Stimulated activated CD8-positive, alpha-beta memory T cell treated with anti-CD3 and anti-CD28 coated beads, Interleukin-12 subunit alpha, Interleukin-12 subunit beta, amount 100 ng/mL, for 24 hours (primary cell): ENCODE measurements around the gene IL20RB.
"Not testable (repeated sequence)": the region's sequence is repeated elsewhere in the genome, so short reads cannot be mapped to it uniquely, and the experiment has no call there.

Experiments
- DNase-seq: peaks from one replicate; pipeline ENCODE4 v3.0.0-alpha.2; 2020; ENCODE audit errors: extremely low read depth

The IL20RB gene

DNA sequence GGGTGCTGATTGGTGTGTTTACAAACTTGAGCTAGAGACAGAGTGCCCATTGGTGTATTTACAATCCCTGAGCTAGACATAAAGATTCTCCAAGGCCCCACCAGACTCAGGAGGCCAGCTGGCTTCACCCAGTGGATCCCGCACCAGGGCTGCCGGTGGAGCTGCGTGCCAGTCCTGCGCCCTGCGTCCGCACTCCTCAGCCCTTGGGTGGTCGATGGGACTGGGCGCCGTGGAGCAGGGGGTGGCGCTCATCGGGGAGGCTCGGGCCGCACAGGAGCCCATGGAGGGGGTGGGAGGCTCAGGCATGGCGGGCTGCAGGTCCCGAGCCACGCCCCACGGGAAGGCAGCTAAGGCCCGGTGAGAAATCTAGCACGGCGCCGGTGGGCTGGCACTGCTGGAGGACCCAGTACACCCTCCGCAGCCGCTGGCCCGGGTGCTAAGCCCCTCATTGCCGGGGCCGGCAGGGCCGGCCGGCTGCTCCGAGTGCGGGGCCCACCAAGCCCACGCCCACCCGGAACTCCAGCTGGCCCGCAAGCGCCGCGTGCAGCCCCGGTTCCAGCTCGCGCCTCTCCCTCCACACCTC lies 29.7 kb downstream of the IL20RB start:
- DNase-seq = not testable (repeated sequence)

DNA sequence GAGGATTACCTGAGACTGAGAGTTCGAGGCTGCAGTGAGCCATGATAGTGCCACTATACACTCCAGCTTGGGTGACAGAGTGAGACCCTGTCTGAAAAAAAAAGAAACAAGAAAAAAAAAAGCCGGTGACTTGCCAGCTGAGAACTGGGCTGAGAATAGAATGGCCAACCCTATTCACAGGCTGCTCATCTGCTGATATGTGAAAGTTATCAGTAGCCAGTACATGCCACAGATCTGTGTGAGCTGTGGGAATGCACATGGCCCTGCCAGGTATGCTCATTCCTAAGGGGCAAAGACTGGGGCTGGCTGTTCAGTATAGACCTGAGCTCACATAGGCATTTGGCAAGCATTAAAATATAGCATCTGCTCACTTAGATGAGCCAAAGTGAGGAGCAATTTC lies 30.9 kb downstream of the IL20RB start:
- no peak for DNase-seq

DNA sequence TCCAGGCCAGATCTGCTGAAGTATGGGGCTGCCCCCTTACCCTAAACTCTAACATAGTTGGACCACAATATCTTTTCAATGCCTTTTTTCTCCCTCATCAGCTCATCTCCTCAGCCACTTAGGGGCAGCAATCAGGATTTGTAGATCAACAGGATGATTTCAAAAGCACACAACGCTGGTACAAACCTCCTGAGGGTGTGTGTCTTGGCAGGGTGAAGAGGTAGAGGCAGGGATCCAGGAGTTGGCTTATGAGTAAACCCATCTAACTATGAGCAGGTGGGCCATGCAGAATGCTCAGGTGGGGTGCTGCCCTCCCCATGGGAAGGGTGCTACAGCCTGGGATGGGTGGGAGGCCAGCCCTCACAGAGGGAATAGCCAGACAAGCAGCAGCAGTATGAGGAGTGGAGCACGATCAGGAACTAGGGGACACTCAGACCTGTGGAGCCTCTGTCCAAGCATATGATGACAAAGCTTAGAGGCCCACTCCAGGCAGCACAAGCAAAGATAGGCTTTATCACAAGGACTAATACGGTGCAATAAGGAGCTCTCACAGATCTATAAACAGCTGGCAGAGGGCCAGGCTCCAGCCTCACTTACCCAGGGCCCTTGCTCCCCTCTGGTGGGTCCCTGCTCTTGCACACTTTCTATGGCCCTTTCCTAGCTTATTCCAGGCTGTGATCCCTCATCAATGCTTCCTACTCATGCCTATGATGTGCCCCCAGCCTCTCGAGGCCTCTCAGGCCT lies 32.2 kb downstream of the IL20RB start:
- DNase-seq = no peak

DNA sequence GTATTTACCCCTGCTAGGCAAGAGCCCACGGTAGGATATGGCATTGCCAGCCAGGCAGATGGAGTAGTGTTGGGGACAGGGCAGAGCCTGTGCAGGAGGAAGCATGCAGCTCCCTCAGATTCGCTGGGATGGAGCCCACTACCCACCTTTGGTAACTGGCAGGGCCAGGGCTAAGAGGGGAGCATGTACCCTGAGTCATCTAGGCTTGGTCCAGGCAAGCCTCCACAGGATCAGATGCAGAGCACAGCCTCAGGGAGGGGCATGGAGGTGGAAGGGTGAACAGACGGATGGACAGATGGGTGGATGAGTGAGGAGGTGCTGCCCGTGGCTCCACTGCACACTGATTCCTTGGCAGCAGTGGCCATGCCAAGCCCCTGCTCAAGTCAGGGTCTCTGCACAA lies 33.0 kb downstream of the IL20RB start:
- DNase-seq = no peak

DNA sequence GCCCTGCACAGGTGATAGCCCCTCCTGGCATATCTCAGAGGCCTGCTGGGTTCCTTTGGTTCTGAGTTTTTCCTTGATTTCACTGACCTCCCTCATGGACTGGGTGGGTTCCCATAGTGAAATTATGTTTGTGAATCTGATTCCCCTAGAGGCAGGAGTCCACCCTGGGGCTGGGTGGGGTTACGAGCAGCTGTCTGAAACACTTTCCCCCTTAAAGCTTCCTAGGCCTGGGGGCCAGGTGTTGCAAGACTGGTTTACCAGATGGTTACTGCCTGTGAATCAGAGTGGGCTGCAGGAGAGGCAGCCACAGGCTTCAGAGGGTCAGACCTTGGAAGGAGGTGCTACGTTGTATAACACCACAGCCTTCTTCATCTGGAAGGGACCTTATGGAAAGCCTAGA lies 34.3 kb downstream of the IL20RB start:
- no peak for DNase-seq

DNA sequence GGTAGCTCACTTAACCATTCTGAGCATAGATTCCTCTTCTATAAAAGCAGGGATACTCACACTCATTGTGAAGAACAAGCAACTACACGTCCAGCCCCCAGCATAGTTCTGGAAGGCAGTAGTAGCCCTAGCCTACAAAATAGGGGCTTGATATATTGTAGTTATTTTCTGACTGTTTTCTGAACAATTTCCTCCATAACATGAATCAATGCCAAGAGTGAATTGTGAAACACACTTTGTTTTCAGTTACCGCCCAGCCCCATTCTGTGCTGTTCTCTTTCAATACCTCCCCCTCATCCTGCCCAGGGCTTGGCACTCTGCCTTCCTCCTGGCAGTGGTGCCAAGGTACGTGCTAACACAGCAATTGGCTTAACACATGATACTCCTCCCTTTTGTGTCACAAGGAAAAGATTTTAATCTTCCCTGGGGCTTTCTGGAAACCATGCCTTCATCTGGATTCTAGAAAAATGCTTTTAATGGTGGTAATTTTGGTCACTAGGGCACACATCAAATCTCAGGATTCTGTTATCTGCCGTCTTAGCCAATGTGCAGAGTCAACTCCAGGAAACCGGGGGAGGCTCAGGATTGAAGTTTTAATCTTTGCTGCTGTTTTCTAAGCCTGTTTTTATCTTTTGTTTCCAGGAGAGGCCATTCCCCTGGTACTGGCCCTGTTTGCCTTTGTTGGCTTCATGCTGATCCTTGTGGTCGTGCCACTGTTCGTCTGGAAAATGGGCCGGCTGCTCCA lies 37.2 kb downstream of the IL20RB start:
- no peak for DNase-seq

DNA sequence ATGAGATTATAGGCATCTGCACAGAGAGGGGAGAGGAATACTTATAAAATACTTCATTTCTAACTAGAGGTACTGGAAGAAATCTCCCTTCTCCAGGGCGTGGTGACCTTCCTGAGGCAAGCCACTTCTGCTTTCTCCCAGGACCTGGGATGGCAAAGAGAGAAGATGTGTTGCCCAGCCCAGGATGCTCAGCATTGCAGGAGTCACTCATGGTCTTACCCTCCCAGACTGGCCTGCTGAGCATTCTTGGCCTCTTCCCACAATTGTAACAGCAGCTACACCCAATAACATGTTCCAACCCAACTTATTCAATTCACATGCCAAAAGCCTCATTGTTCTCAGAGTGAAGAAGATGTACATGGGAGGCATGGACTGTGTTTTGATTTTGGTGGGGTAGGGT lies 37.9 kb downstream of the IL20RB start:
- no peak for DNase-seq

DNA sequence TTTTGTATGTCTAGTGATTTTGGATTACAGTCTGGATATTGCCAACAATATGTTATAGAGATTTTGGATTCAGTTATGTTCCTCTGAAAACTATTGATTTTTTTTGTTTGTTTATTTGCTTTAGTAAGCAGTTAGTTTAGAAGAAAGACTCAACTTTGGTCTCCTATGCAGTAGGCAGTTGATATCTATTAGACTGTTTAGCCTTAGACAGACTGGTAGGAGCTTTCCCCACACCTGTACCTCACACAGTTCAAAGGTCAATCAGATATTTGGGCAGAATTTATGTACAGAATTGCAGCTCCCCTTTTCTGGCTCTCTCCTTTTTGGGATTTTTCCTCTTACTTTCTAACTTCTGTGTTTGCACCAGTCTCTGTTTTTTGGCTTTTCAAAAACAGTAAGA lies 42.3 kb downstream of the IL20RB start:
- DNase-seq = no peak

DNA sequence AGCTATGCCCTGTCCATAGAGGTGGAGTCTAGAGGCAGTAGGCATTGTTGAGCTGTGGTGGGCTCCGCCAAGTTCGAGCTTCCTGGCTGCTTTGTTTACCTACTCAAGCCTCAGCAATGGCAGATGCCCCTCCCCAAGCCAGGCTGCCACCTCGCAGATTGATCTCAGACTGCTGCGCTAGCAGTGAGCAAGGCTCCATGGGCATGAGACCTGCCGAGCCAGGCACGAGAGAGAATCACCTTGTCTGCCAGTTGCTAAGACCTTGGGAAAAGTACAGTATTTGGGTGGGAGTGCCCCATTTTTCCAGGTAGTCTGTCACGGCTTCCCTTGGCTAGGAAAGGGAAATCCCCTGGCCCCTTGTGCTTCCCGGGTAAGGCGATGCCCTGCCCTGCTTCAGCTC lies 49.6 kb downstream of the IL20RB start:
- not testable (repeated sequence) for DNase-seq

DNA sequence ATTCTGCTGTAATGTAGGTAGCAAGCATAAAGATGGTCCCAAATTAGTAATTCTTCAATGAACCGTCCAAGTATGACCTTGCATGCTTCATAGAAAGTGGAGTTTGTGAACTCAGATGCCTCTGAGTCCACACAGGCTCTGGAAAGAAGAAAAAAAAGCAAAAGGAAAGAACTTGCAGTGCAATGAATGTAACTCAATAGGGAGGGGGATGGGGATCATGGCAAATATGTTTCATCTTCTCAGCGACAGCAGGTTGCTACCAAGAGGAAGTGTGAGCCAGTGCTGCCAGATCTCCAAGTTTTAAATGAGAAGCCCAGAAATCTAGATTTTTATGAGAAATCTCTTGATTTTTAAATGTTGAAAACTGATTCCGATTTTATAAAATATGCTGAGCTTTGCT lies 50.3 kb downstream of the IL20RB start:
- DNase-seq = no peak

DNA sequence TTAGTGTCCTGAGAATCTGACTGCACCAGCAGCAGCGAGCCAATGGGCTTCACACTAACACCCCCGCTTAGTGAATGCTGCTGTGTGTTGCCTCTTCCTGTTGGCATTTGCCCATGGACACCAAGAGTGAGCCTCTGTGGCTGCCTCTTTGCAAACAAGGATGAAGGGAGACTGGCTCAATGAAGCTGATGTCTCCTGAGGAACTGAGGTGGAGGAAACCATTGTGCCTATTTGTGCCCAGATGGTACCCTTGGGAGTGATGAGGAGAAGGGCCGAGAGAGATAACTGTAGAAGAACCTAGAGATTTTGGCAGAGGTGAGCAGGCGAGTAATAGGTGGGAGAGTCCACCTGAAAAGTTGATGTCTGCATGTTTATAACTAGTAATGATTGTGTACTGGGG lies 51.2 kb downstream of the IL20RB start:
- no peak for DNase-seq

DNA sequence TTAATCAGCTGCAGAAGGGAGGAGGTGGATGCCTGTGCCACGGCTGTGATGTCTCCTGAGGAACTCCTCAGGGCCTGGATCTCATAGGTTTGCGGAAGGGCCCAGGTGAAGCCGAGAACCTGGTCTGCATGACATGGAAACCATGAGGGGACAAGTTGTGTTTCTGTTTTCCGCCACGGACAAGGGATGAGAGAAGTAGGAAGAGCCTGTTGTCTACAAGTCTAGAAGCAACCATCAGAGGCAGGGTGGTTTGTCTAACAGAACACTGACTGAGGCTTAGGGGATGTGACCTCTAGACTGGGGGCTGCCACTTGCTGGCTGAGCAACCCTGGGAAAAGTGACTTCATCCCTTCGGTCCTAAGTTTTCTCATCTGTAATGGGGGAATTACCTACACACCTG lies 52.4 kb downstream of the IL20RB start:
- no peak for DNase-seq

DNA sequence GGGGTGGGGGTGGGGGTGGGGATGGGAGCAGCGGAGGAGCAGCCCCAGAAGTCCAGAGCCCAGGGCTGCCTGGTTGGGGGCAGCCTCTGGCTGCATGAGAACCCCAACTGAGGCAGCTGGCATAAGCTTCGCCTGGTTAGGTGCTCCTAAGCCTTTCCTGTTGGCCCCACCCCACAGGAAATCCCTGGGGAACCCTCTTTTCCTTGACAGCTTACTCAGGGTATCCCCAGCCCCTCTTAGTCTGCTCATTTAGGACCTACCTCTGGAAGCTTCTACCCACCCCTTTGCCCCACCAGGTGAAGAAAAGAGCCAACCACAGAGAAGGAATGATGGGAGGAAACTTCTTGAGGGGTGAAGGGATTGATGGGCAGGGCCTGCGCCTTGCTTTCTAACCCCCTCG lies 53.4 kb downstream of the IL20RB start:
- no peak for DNase-seq

DNA sequence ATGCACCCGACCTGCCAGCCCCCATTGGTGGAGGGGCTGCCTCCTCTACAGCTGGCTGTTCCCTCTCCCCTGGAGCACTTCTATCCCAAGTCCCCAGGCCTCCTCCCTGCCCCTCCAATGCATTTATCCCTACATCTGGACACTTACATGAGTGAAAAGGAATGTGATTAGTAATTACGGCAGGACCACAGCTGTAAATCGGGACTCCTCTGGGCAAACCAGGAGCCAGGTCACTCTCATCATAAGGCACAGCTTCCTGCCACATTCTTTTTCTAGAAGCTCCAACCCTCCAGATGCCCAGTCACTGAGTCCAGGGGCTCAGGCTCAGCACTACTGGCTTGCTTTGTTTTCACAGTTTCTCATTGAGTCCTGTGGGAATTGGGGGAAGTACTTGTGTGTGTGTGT lies 54.3 kb downstream of the IL20RB start:
- DNase-seq = no peak

DNA sequence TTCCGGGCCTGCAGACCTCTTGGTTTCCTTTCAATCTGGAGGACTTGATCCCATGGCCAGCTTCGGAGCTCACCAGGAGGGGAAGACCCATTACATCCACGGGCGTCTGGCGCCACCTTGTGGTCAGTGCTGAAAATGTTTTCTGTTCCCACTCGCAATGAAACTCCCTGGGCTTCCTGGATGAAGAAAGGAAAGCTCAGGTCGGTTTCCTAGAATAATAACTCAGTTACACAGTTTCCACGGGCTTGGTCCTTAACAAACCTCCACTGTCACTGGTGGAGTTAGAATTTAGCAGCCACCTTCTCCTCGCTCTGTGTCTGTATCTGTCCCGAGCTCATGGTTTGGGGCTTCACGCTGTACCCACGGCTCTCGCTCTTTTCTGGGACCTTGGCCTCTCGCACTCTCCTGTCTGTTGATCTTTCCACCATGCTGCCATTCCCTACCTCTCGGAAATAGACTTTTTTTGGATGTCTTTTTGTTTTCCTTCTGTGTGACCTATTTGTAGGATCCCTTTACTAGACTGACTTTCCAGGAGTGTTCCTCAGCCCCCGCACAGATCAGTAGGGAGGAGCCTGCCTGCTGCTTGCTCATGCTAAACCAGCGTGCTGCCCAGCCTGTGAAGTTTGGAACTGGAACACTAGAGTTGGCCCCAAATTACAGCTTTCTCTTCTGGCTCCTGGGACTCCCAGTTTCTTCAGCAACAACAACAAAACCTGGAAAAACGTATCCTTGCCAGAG lies 56.3 kb downstream of the IL20RB start:
- peak; percentile 55 for DNase-seq

DNA sequence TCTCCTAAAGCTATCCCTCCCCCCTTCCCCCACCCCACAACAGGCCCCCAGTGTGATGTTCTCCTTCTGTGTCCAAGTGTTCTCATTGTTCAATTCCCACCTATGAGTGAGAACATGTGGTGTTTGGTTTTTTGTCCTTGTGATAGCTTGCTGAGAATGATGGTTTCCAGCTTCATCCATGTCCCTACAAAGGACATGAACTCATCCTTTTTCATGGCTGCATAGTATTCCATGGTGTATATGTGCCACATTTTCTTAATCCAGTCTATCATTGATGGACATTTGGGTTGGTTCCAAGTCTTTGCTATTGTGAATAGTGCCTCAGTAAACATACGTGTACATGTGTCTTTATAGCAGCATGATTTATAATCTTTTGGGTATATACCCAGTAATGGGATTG lies 59.5 kb downstream of the IL20RB start:
- not testable (repeated sequence) for DNase-seq

DNA sequence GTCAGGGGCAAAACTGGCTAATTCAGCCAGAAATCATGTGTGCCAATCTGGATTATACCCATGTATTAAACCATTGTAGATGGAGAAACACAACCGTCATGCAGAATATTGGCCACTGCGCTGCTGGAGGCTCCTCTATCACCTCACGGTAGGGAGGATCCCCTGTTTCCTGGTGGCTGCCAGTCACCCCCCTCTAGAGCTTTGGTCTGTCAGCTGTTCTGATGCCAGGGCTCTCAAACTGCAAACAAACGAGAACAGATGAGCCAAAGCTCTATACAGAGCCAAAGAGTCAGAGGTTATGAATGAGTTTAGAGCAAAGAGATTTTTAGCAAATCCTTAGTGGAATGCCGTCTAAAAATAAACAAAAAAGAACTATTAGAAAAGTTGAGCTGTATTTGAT lies 62.5 kb downstream of the IL20RB start:
- no peak for DNase-seq

DNA sequence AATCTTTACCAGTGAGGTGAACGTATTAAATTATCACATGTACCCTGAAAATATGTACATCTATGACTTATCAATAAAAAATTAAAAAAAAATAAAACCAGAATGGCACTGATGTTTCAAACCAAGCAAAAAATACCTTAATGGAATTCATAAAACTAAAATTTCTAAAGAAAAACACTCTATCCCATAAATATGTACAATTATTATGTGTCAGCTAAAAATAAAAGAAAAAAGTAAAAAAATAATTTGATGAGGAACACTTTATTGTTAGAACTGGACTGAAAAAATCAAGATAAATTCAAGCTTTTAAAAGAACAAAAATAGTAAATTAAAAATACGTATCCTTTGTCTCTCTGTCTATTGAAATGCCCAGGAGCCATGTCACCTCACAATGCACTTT lies 63.1 kb downstream of the IL20RB start:
- no peak for DNase-seq

DNA sequence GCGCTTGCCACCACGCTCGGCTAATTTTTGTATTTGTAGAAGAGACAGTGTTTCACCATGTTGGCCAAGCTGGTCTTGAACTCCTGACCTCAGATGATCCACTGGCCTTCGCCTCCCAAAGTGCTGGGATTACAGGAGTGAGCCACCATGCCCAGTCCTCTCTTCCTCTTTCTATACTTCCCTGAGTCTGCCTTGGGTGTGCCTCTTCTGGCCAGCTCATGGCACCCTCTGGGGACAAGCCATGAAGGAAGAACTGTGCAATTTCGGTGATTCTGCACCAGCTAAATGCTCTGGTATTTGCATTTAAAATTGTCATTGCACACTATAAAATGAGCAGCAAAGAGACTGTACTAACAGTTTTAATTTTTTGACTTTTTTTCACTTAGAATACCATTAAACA lies 66.6 kb downstream of the IL20RB start:
- no peak for DNase-seq

DNA sequence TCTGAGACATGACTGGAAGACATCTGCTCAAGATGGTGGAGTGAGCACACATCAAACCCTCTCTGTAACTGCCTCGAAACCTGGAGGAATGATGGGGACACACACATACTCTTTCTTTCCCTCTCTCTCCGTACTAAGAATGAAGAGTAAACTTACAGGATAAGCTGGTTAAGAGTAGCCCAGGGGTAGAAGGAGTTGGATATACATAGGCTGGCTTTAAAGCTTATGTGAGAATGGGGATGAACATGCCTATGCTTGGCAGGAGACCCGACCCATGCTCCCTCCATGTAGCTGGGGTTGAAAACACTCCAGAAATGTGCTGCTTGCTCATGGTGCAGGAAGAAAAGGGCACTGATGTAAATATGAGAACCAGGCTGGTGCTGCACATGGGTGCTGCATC lies 68.9 kb downstream of the IL20RB start:
- no peak for DNase-seq

DNA sequence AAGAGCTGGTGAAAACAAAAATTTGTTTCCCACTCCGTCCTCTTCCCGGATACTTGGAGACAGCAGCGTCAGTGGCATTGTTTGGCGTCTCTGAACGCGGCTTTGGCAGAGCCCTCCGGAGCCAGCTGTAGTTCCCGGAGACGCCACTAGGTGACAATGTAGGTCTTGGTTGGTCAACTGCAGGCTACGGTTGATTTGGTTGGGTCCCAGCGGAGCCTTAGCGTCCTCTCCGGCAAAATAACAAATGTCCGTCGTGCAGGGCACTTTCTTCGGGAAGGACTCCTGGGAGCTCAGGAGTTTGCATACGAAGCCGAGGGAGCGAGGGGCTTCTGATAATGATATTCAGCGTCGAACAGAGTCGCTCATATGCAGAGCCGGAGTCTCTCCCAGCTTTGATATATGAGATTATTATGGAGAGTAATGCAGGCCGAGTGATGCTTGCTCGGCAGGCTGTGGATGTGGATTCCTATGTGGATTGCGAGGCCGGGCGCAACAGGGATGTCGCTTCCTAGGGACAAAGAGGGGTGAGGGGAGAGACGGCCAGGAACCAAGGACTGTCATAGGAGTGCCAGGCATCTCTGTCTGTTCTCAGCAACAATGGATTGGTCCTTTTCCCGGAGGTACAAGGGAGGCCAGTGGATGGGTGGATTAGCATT lies 74.8 kb downstream of the IL20RB start:
- peak; percentile 49 for DNase-seq

DNA sequence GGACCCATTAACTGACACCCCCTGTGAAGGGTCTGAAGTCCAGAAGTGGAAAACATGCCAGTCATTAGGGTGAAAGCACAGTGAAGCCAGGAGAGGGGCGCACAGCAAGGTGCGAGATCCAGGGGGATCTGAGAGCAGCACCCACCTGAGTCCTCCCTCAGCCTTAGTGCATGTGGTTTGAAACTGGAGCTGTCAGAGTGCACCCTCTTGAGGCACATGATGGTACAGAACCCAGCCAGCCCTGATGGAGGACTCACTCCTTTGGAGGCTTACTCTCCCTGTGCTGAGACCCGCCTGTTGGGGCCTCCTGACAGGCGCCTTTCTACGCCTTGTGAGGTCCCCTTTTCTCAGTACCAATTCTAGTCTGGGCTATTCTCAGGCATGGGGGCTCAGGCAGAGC lies 77.8 kb downstream of the IL20RB start:
- no peak for DNase-seq
